Epithelial cell of proximal tubule (primary cell): ENCODE data around the gene MBL2. TPM values are rescaled to one million over a fixed set of nuclear protein-coding genes. Genes with fewer than 3 reads are reported as not detected.

Experiments
- DNase-seq: peaks from one replicate; pipeline ENCODE4 v3.0.0-alpha.2; 2011; ENCODE audit warnings: low read depth
- H3K4me3 ChIP-seq: 2 replicates; pipeline ENCODE4 v1.5.1; 2011; ENCODE audit warnings: low read depth, mild to moderate bottlenecking, low read length
- total RNA-seq: library from RNA; depleted of rRNA; stranded (reverse); fragments of >200 nt; gene quantifications from 2 replicates; pipeline ENCODE4 v1.2.3, GENCODE V29; 2015
- TF ChIP-seq, protein P1 (sequence below): conservative IDR thresholded peaks from 2 replicates; pipeline ENCODE4 v1.5.1; 2012; ENCODE audit warnings: low read depth, mild to moderate bottlenecking, low read length

Gene MBL2
- total RNA-seq, 1 donor from 2014 or later, result not detected

GRCh38 chr10:52805414-52806285, 33.1 kb upstream of the MBL2 start:
- H3K4me3 ChIP-seq, result no peak overlapping the region
- TF ChIP-seq, protein P1, sequence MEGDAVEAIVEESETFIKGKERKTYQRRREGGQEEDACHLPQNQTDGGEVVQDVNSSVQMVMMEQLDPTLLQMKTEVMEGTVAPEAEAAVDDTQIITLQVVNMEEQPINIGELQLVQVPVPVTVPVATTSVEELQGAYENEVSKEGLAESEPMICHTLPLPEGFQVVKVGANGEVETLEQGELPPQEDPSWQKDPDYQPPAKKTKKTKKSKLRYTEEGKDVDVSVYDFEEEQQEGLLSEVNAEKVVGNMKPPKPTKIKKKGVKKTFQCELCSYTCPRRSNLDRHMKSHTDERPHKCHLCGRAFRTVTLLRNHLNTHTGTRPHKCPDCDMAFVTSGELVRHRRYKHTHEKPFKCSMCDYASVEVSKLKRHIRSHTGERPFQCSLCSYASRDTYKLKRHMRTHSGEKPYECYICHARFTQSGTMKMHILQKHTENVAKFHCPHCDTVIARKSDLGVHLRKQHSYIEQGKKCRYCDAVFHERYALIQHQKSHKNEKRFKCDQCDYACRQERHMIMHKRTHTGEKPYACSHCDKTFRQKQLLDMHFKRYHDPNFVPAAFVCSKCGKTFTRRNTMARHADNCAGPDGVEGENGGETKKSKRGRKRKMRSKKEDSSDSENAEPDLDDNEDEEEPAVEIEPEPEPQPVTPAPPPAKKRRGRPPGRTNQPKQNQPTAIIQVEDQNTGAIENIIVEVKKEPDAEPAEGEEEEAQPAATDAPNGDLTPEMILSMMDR, result no peak
- DNase-seq, result no peak

GRCh38 chr10:52801947-52802346, 29.4 kb upstream of the MBL2 start:
- DNase-seq, result no peak
- H3K4me3 ChIP-seq, result no peak overlapping the region
- TF ChIP-seq, protein P1, result no peak

DNA sequence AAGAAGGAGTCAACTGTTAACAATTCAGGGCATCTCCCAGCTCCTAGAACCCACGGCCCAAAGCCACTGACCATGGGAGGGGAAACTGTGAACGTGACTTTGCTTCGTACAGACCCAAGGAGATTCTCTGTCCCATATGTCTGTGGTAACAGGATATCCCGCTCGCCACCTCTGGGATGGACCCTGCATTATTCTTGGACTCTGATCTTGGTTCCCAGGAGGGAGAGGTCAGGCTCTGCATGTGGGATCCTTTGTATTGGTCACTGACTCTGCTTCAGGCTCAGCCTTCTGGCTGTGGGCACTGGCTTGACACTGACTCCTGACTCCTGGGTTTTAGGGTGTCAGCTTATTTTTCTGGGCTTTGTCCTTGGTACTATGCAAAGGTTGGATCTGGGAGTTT, 13.5 kb upstream of the MBL2 start:
- TF ChIP-seq, protein P1, result no peak
- no peak for DNase-seq
- no peak overlapping the region for H3K4me3 ChIP-seq

DNA sequence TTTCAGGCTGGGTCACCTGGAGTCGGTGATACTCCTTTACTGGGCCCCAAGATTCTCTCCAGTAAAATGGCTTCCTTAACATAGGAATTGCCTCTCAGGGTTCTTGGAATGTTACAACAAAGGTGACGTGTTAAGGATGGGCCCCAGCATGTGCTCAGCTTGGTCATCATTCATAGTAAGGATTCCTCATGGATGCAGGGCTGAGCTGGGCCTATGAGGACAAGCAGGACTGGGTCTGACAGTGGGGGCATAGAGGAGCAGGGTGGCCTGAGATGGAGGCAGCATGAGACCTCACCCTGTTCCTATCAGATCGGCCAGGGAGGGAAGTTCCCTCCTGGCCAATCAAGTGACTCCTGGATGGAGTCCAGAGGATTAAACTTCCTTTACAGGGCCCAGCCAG, 12.8 kb upstream of the MBL2 start:
- no peak overlapping the region for H3K4me3 ChIP-seq
- DNase-seq, result no peak
- TF ChIP-seq, protein P1, result no peak

- TF ChIP-seq, protein P1, result no peak
- H3K4me3 ChIP-seq, result no peak overlapping the region
- no peak for DNase-seq
Observed at GRCh38 chr10:52783726-52784125, 11.1 kb upstream of the MBL2 start.

GRCh38 chr10:52782554-52782953, 10.0 kb upstream of the MBL2 start:
- no peak for DNase-seq
- TF ChIP-seq, protein P1, result no peak
- no peak overlapping the region for H3K4me3 ChIP-seq
